ENCODE measurements around the gene FARP1.
"Not testable (repeated sequence)": the region's sequence is repeated elsewhere in the genome, so short reads cannot be mapped to it uniquely, and the experiment has no call there.

The FARP1 gene

DNA sequence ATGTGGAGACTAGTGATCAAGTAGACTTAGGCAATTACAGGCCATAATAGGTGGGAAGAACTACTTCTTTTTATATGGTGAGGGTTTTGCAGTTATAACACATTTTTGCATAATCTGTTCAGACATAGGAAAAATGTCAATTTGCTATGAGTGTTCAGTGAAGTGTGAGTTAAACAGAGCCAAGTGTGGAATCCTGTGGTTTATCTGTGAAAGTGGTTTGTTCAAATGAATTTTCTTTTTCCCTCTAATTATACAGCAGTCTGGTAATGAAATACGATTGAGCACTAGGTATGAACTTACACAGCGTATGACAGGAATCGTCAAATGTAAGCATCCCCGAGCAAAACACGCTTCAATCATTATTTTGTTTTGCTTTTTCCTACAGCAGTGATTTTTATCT is 255.7 kb downstream of the FARP1 start:
- DNase-seq (ENCODE audit: low read depth in 2 of 2), result no peak

DNA sequence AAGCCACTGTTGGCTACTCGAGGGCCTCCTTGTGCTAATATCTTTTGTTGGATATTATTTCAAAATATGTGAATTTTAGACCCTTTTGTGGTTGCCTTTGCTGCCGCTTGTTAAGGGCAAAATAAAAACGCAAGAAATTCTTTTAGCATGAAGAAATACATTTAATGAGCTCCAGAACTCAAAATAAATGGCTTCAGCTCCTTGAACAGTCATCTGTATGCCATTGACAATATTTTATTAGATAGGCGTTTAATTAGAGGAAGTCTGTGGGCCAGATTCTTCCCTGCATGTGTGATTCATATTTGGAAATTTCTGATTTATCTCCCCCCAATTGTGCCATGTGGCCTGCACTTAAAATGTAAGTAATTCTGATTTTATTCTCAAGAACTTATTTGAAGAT is 256.9 kb downstream of the FARP1 start:
- DNase-seq (ENCODE audit: low read depth in 2 of 2), result no peak

DNA sequence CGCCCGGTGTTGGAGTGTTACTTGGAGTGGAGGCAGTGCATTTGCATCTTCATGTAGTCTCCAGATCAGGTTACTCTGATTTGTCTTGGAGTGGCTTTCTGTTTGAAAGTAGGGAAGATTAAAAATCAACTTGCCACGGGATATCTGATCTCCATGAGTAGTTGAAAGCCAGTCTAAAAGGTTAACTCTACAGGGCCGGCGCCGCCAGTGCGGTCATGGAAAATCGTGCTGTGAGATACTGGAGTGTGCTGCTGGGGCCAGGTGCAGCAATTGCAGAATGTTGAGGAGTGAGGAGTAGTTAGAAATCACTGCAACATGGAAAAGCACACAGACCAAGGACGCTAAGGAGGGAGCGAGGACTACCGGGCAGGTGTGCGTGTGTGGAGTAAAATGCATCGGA is 259.0 kb downstream of the FARP1 start:
- no peak for DNase-seq (ENCODE audit: low read depth in 2 of 2)

DNA sequence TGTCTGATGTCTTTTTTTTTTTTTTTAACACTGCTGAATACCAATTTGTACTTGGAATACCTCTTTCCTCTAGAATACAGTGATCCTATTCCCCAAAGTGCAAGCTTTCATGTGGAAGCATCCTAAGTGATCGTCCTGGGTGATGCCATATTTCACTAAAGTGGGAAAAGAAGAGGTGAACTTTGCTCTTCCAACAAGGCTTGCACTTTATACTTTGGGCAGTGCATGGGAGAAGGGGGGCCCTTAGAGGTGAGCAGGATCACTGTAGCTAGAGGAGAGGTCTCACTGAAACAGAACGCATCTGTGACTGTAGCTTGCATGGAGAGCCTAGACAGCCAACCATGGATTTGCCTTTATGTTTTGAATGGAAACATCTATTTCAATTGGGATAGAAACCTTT is 260.2 kb downstream of the FARP1 start:
- DNase-seq (ENCODE audit: low read depth in 2 of 2), result no peak

DNA sequence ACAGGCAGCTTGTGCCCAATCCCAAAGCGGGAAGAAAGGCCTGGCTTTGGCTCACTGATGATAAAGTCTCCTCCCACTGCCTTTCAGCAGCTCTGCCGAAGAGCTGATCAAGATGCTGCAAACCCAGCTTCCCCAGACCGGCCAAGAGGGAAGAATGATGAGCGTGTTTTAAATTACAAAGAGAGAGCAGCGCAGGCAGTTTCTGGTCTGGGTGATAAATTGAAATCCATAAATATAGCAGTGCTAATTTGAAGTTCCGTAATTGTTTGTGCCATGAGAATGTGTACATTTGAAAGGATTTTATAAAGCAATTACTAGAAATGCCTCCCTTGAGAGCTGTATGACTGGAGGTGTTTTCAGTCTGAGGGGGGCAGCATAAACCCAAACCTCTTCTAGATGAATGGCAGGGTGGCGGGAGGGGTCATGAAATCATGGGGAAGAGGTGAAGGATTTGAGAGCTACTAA is 262.2 kb downstream of the FARP1 start:
- DNase-seq (ENCODE audit: low read depth in 2 of 2), result no peak

DNA sequence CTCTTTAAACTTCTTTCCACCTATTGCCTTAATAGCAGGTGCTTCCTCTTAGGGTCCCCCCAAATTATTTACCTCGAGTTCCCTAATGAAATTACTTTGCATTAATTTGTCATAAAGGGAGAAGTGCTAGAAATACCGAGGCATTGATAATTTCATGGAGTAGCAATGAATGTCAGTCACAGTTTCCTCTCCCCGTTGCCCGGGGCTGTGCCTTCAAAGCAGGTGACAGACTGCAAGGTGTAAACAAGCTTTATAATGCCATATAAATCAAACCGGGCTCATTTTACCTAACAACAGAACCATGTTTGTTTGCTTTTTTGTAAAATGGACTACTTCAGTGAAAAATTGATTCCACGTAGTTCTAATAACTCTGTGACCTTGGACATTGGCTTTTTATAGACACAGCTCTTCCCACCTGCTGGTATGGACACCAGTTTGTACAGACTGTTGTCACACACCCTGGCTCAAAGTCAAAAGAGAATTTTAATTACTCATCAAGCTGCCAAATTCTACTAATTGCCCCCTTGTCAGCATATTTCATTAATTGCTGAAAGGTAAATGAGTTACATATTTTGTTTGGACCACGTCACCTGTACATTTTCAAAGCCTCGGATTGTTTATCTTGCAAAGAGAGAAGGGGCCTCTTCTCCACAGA is 262.9 kb downstream of the FARP1 start:
- no peak for DNase-seq (ENCODE audit: low read depth in 2 of 2)

DNA sequence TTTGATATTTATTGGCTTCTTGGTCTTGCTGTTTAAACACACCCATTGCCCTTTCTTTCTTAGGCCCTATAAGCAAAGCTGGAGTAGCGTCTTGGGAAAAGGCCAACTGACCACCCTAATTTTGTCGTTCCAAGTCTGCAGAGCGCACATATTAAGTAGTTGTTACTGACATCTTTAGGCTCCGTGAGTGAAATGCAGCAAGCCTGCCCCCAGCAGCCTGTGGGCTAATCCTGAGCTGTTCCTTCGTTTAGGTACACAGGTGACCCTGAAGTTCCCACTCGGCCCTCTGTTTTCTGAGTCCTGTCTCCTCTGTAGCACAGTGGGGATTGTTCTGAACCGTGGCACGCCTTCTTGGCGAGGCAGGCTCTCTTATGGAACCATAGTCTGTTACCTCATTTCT is 263.5 kb downstream of the FARP1 start:
- DNase-seq (ENCODE audit: low read depth in 2 of 2), result no peak

DNA sequence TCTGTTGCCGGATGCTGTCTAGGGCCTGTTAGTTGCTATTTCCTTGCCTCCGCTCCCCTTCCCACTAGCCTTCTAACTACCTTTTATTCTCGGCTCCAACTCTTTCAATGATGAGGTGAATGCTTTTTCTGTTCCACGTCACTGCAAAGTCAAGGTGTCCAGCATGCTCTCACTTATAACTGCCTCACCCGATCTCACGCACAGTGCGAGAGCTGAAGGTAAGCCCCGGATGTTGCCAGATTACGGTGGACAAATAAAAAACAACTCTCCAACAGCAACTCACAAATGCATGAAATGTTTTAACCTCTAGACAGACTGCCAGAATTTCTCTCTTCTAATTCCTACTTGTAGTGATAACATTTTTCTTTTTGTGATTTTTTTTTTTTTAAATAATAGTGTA is 264.1 kb downstream of the FARP1 start:
- DNase-seq (ENCODE audit: low read depth in 2 of 2), result no peak

DNA sequence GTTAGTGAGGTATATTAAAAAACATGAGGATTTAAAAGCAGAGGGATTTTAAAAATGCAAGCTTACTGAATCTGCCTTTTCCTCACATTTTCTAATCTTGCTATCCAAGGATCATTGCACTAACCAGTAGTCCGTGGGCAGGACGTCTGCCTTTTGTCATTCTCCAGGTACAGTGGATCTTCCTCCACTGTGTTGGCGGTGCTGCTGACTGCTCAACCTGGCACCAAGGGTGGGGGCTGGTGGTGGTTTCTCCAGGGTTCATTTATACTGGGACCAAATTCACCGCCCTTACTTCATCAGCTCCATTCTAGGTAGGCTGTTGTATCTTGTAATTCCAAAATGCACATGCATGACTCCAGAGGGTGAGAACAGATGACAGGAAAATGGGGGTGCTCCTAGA is 264.7 kb downstream of the FARP1 start:
- DNase-seq (ENCODE audit: low read depth in 2 of 2), result no peak

DNA sequence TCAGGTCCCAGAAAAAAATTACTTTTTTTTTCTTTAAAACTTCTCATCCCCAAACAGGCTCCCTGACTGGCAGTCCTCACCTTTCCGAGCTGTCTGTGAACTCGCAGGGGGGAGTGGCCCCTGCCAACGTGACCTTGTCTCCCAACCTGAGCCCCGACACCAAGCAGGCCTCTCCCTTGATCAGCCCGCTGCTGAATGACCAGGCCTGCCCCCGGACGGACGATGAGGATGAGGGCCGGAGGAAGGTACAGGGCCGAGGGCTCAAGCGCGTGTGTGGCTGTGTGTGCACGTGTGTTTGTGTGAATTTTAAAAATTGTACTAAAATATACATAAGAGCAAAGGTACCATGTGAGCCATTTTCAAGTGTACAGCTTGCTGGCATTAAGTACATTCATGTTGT is 266.4 kb downstream of the FARP1 start:
- DNase-seq (ENCODE audit: low read depth in 2 of 2), result no peak

DNA sequence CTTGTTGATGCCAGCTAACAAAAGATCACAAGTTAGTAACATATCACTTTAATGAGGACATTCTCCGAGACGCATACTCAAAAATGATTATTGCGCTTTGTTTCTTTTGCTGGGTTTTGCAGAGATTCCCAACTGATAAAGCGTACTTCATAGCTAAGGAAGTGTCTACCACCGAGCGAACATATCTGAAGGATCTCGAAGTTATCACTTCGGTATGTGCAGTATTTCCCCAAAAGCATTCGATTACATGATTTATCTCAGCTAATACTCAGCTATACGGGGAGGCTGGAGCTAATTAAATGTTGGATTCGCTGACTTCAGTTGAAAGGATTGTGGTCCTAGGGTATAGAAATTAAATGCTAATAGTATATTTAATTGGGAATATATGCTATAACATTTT is 267.7 kb downstream of the FARP1 start:
- DNase-seq (ENCODE audit: low read depth in 2 of 2), result no peak

DNA sequence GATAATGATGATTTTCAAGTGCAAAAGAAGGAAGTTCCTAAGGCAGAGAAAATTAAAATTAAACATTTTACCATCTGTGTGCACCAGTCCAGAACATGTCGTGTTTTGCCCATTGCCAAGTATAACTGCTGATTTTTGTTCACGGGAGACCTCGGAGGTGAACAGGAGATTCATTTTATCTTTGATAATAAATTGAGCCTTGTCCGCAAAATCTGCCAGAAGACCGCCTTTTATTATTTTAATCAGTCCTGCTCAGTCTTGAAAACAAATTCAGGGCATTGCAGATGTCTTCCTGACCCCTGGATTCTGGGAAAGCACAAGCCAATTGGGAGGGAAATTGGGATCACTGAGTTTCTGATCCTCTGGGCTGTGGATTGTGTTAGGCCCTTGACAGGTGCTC is 268.1 kb downstream of the FARP1 start:
- no peak for DNase-seq (ENCODE audit: low read depth in 2 of 2)

DNA sequence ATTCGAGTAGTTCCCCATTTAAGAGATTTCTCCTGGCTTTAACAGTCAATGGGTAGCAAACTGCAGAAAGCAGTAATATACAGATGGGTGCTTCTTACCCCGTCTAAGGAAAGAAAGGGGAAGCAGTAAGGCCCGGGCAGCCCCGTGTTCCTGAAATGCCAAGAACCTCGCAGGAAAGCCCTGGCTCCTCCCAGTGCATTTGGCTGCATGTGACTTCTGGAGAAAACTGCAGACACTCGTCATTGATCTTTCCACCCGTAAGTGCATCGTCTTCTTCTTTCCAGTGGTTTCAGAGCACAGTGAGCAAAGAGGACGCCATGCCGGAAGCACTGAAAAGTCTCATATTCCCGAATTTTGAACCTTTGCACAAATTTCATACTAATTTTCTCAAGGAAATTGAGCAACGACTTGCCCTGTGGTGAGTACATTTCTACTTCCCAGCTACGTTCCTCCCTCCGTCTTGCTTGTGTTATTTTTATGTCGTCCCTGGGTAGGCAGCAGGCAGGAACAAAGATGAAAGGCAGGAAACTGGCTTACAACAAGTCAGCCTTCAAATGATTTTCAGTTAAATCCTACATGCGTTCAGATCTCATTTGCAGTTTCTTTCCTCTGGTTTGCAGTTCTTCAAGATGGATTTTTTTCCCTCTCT is 268.8 kb downstream of the FARP1 start:
- no peak for DNase-seq (ENCODE audit: low read depth in 2 of 2)

DNA sequence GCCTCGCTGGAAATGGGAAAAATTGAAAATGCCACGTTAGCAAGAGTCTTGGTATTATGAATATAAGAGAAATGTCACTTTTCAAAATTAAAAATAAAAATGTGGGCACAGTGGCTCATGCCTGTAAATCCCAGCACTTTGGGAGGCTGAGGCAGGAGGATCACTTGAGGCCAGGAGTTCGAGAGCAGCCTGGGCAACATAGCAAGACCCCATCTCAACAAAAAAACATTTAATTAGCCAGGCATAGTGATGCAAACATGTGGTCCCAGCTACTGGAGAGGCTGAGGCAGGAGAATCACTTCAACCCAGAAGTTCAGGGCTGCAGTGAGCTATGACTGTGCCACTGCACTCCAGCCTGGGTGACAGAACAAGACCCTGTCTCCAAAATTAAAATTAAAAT is 270.4 kb downstream of the FARP1 start:
- not testable (repeated sequence) for DNase-seq (ENCODE audit: low read depth in 2 of 2)

DNA sequence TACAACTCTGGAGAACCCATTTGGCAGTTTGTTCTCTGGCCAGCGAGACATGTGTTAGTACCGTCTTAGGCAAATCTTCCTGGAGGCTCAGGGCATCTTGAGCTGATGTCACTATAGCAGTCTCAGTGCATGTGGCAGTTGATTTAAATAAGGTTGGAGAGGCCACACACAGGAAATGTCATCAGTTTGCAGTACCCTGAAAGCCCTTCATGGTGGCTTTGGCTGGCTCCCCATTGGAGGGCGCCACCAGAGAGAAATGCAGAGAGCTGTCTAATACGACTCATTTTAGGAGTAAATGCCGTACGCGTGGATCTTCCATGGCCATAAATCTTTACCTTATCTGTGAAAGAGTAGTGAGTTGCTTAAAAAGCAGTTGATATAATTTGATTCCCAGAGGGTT is 270.9 kb downstream of the FARP1 start:
- DNase-seq (ENCODE audit: low read depth in 2 of 2), result no peak

DNA sequence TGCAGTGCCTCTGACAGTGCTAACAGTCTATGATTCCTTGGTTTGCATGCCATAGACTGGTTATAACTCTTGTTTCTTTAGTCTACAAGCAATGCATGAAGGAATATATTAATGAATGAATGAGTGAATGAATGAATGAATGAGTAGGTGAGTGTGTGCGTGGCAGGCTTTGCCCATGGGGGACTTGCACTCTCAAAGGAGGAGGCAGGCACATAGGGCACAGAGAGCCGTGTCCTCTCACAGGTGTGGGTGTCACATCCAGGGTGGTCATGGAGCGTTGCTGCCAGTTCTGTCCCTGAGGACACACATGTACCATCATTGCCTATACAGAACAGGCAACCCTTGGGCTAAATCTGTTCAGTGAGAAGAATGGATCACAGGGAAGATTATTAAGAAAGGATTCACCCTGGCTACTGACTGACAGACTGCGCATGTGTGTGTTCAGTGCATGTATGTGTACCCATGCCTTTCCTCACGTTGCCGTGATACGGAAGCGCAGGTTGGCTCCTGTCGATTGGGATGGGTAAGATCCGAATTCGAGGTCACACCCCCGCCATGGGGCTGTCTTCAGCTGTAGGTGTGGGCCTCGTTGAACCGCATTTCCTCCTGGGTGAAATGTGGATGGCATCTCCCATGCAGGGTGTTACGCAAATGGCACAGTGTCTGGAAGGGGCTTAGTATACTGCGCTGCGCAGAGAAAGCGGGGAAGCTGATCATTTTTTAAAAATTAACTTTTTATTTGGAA is 272.6 kb downstream of the FARP1 start:
- DNase-seq (ENCODE audit: low read depth in 2 of 2), result no peak

DNA sequence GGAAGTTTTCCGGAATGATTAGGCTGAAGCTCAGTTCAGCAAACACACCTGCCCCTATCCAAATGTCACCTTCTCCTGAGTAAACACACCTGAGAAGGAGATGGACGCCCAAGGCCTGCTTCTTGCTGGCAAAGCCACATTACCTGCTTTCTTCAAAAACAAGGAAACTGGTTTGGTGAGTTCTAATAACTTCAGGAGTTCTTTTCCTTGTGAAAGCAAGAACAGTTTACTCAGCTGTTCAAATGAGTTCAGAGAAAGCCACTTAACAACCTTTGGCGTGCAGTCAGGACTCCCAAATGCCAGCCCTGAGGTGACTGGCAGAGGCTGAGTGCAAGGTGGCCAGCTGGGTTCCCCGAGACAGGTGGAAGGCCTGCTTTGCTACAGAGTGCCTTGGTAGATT is 273.5 kb downstream of the FARP1 start:
- no peak for DNase-seq (ENCODE audit: low read depth in 2 of 2)

DNA sequence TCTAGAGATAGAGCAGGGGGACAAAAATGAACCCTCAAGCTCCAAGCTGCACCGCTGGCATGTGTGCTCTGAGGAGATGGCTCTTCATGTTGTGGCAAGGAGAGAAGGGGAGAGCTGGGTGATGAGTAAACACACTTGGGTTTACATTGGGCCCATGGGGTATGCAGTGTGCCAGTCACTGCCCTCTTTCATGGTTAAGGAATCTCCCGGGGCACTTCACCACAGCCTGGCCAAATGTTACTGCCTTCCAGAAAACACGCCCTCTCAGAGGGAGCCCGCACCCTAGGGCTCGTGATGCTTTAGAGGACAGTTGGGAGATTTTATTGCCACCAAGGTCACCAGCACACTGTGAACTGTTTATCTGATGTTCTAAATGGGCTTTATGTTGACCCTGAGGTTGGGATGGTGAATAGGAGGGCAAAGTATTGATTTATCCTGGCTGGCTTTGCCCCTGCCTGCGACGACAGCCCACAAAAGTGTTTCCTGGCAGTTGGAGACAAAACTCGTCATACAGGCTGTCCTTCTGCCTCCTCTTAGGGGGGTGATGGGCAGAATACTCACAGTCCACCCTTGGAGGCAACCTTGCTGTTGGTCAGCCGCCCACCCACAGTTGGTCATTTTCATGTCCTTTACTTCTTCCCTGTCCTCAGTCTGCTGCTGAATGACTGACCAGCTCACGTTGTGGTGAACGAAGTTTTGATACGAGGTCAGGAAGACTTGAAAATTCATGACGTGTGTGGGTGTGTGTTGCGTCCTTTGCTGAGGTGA is 277.1 kb downstream of the FARP1 start:
- DNase-seq (ENCODE audit: low read depth in 2 of 2), result no peak

DNA sequence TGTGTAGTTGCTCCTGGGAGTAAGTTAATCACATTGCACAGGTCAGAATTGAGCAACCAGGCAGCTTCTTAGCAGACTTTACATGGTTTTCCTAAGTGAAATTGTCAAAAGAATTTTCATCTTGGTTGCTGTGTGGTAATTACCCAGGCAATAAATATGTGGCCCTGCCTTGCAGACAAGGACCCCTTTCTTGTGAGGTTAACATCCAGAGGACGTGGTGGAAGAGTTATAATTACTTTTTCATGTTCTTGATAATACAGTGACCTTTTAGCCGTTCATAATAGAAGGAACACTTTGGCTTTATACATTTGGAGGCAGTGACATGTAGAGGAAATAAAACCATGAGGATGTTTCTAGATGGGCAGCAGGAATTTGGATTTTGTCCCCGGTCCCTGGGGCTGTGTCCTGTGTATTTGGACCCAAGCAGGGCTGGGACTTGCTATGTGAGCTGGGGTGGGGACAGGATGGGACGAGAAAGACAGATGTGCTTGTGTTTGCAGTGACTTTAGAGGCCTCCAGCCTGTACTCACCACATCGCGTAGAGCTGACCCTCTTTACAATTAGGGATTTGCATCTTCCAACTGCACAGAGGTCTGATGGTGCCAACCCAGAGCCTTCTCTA is 277.8 kb downstream of the FARP1 start:
- no peak for DNase-seq (ENCODE audit: low read depth in 2 of 2)

DNA sequence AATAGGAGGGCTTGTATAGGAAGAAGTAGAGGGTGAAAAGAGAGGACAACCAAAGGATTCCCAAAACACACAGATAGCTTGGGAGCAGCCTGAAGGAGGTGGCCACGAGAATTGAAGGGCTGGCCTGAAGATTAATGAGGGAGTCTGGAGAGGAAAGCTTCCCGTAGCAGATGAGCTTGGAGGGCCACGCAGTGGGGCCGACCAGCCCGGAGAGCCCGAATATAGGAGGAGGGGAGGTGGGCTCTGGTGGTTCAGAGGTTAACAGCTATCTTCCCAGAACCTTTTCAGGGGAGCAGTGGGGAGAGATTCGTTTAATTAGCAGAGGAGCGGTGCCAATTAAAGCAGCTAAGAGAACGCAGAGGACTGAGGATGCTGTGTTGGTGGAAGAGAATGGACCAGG is 279.2 kb downstream of the FARP1 start:
- no peak for DNase-seq (ENCODE audit: low read depth in 2 of 2)

DNA sequence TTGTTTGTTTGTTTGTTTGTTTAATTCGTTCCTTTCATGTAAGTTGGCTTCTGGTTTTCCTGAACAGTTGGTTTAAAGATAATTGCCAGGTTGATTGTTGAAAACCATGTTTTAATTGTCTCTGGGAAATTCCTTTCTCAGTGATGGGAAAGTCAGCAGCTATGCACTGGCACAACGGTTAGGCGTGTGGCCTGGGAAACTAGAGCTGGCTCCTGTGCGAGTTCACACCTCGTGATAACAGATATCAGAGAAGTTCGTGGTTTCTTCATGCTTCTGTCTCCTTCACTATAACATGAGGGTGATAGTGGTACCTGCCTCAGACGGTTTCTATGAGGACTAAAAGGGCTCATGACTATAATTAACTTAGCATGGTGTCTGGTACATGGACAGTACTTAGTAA is 280.5 kb downstream of the FARP1 start:
- no peak for DNase-seq (ENCODE audit: low read depth in 2 of 2)

Measured in stimulated activated CD4-positive, alpha-beta T cell treated with anti-CD3 and anti-CD28 coated beads, Interleukin-12 subunit alpha, Interleukin-12 subunit beta, amount 100 ng/mL, for 24 hours (primary cell).